ENCODE data around the gene SIAH1.

DNA sequence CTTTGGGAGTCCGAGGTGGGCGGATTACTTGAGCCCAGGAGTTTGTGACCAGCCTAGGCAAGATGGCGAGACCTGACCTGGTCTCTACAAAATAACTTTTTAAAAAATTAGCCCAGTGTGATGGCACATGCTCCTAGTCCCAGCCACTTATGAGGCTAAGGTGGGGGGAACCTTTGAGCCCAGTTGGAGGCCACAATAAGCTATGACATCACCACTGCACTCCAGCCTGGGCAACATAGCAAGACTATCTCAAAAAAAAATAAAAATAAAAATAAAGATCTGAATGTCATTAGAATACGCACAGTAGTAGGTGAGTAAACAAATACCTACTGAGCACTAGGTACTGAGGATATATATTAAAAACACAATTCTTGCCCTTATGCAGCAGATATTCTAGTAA lies 3.1 kb downstream of the SIAH1 start:
- TF ChIP-seq EZH2 (IDR thresholded peaks at IDR 0.05; ENCODE audit: borderline replicate concordance) (no peak), CTCF (IDR thresholded peaks at IDR 0.05; ENCODE audit: poor library complexity) (no peak)

Data from hepatocyte (in vitro differentiated cells).